HepG2 (cell line): Measurements from ENCODE around the gene NECTIN3.

Experiments
- CTCF ChIP-seq: sonication (generic); formaldehyde crosslinking; IDR thresholded peaks from 2 replicates; pipeline ENCODE4 v1.5.0; 2020; ENCODE audit warnings: mild to moderate bottlenecking, missing genetic modification reagents, moderate library complexity
- ESRRA ChIP-seq: sonication (generic); formaldehyde crosslinking; IDR thresholded peaks from 2 replicates; pipeline ENCODE4 v1.5.1; 2020; ENCODE audit warnings: mild to moderate bottlenecking, low read depth, missing genetic modification reagents
- FOXA3 ChIP-seq: IDR thresholded peaks from 2 replicates; pipeline ENCODE4 v1.6.1; 2016; ENCODE audit warnings: missing genetic modification reagents, missing compliant biosample characterization
- HES4 ChIP-seq: sonication (generic); formaldehyde crosslinking; IDR thresholded peaks from 2 replicates; pipeline ENCODE4 v1.9.0; 2021; ENCODE audit warnings: mild to moderate bottlenecking, missing genetic modification reagents, borderline replicate concordance
- PHF8 ChIP-seq: sonication (generic); formaldehyde crosslinking; IDR thresholded peaks from 2 replicates; pipeline ENCODE4 v1.5.0; 2020; ENCODE audit warnings: missing genetic modification reagents
- POLR2A ChIP-seq, 2 experiments: IDR thresholded peaks; 2 replicates each; pipeline ENCODE4 v1.6.1; 2011; ENCODE audit warnings: low read depth in 2 of 2, low read length in 2 of 2, mild to moderate bottlenecking in 1 of 2, moderate library complexity in 1 of 2; ENCODE audit not compliant: insufficient read depth in 1 of 2
- POLR2AphosphoS5 ChIP-seq: IDR thresholded peaks from 2 replicates; pipeline ENCODE4 v1.6.1; 2012; ENCODE audit warnings: low read depth, low read length
- USF2 ChIP-seq, 2 experiments: sonication (generic) in 1 of 2; formaldehyde crosslinking in 1 of 2; IDR thresholded peaks; 2 replicates each; pipeline versions ENCODE4 v1.5.1 to v1.6.1; 2011 to 2020; ENCODE audit warnings: borderline replicate concordance in 1 of 2, low read depth in 1 of 2, low read length in 1 of 2, mild to moderate bottlenecking in 1 of 2, missing genetic modification reagents in 1 of 2, moderate library complexity in 1 of 2
- XRCC5 ChIP-seq: fragments of 200-400 bp; formaldehyde crosslinking; optimal IDR thresholded peaks from 2 replicates; pipeline ENCODE3; 2017; ENCODE audit warnings: mild to moderate bottlenecking, low read length
- ZHX1 ChIP-seq: sonication (generic); formaldehyde crosslinking; IDR thresholded peaks from 2 replicates; pipeline ENCODE4 v1.8.1; 2022; ENCODE audit warnings: low read depth, mild to moderate bottlenecking, missing genetic modification reagents
- ZNF138 ChIP-seq: sonication (generic); formaldehyde crosslinking; IDR thresholded peaks from 2 replicates; pipeline ENCODE4 v1.5.0; 2020; ENCODE audit warnings: mild to moderate bottlenecking, low read depth, missing genetic modification reagents
- ZNF512 ChIP-seq: sonication (generic); formaldehyde crosslinking; IDR thresholded peaks from 2 replicates; pipeline ENCODE4 v1.4.0; 2020; ENCODE audit warnings: mild to moderate bottlenecking, missing genetic modification reagents
- ZNF790 ChIP-seq: sonication (generic); formaldehyde crosslinking; IDR thresholded peaks from 2 replicates; pipeline ENCODE4 v1.8.0; 2022; ENCODE audit warnings: missing genetic modification reagents, mild to moderate bottlenecking, borderline replicate concordance

- TF ChIP-seq ZHX1 (no peak), POLR2AphosphoS5 (no peak), ZNF790 (CRISPR knock-in tag) (no peak), XRCC5 (no peak), PHF8 (no peak), ZNF138 (CRISPR knock-in tag) (no peak), POLR2A (IDR thresholded peaks at IDR 0.05; ENCODE audit: insufficient read depth in 1 of 2, low read depth in 2 of 2, low read length in 2 of 2) (no peak), CTCF (CRISPR knock-in tag) (no peak), ESRRA (no peak), USF2 (IDR thresholded peaks at IDR 0.05; ENCODE audit: low read depth, low read length) (no peak), USF2 (CRISPR knock-in tag; IDR thresholded peaks at IDR 0.05; ENCODE audit: borderline replicate concordance) (no peak), FOXA3 (CRISPR knock-in tag) (no peak), HES4 (CRISPR knock-in tag) (no peak), ZNF512 (CRISPR knock-in tag) (no peak)
These were observed 122.4 kb downstream of the NECTIN3 start for GRCh38 chr3:111194048-111194447.
